ENCODE data around the gene ZNF516. TPM values are rescaled to one million over a fixed set of nuclear protein-coding genes. Genes with fewer than 3 reads are reported as not detected.

ZNF516 gene
- total RNA-seq, 1 experiment from 2014 or later = 25.5 TPM

DNA sequence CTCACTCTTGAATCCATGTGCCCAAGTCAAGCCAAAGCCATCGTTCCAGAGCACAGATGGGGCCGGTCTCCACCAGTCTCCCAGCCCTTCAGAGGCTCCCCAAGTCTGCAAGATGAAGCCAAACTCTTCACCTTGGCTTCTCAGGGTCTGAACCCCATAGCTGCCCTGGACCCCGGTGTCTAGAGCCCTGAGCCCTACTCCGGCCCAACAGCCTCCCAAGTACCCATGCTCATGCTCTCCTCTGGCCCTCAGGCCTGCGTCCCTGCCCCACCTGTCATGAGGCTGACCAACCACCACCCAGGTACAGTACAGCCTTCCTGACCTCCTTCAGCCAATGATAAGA is 46.0 kb downstream of the ZNF516 start:
- POLR2A ChIA-PET = no interaction called here

DNA sequence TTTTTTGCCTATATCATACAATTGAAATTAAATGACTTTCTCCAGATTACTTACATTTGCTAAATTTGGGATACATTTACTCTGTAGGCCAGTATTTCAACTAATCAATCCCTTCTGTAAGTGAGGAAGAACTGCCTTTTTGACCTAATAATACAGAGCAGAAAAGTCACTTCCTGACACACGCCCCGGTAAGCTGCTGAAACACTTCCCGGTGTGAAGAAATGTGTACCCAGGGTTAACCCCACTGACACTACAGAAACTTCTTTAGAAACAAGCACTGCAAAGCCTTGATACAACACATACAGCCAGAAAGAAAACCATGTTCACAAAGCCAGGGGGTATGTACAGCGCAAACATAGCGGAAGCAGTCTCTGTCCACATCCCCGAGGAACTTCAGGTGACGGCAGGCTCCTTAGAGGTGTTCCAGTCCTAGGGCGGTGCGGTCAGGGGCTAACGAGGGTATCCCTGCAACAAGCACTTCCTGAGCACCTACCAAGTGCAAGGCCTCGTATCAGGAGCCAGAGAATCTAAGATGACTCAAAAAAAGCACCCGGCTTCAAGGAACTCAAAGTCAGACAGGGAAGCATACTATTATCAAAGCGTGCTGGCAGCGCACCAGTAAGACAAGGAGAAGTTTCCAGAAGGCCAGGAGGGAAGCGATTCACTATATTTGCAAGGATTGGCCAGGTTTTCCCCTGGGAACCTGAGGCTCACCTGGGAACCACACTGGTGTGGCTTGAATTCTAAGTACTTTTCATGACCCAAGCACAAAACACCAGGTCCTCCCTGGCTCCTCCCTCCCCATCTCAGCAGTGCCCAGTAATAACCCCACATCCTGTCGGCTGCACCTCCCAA is 46.6 kb downstream of the ZNF516 start:
- Mint-ChIP-seq H3K4me3 (ENCODE audit: unreplicated experiment) (no peak overlapping the region), H3K9me3 (ENCODE audit: unreplicated experiment) (no peaks in the 10 kb centered on the region), H3K27me3 (ENCODE audit: insufficient read depth, unreplicated experiment) (no peaks in the 10 kb centered on the region), H3K27ac (ENCODE audit: unreplicated experiment) (no peak overlapping the region), H3K4me1 (ENCODE audit: low read depth, unreplicated experiment) (no peaks in the 10 kb centered on the region), H3K36me3 (ENCODE audit: insufficient read depth, unreplicated experiment) (no peaks in the 10 kb centered on the region)
- peak in 1 of 2 experiments; percentile 1 for DNase-seq
- Histone ChIP-seq H3K4me3 (ENCODE audit: low read depth, low read length) (no peak overlapping the region), H3K9me3 (no peaks in the 10 kb centered on the region), H3K36me3 (ENCODE audit: control insufficient read depth, insufficient read depth, low read length) (no peaks in the 10 kb centered on the region), H3K4me1 (no peaks in the 10 kb centered on the region), H3K27me3 (replicated peaks; ENCODE audit: control insufficient read depth, insufficient read depth, low read length) (no peaks in the 10 kb centered on the region)
- POLR2A ChIA-PET = no interaction called here
- no TSS peak for BruUV-seq (replicated peaks)
- TF ChIP-seq, protein P1, sequence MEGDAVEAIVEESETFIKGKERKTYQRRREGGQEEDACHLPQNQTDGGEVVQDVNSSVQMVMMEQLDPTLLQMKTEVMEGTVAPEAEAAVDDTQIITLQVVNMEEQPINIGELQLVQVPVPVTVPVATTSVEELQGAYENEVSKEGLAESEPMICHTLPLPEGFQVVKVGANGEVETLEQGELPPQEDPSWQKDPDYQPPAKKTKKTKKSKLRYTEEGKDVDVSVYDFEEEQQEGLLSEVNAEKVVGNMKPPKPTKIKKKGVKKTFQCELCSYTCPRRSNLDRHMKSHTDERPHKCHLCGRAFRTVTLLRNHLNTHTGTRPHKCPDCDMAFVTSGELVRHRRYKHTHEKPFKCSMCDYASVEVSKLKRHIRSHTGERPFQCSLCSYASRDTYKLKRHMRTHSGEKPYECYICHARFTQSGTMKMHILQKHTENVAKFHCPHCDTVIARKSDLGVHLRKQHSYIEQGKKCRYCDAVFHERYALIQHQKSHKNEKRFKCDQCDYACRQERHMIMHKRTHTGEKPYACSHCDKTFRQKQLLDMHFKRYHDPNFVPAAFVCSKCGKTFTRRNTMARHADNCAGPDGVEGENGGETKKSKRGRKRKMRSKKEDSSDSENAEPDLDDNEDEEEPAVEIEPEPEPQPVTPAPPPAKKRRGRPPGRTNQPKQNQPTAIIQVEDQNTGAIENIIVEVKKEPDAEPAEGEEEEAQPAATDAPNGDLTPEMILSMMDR (IDR thresholded peaks at IDR 0.05; ENCODE audit: insufficient read depth in 1 of 2, low read depth in 1 of 2, low read length in 1 of 2, severe bottlenecking in 1 of 2, unreplicated experiment in 1 of 2) = no peak
- intact Hi-C loops (cut with micrococcal nuclease; ENCODE audit: unreplicated experiment) = no loop called here
- CTCF ChIA-PET = no interaction called here

More for the DNA sequence above, 46.0 kb downstream of the ZNF516 start:
- peaks cover 5% of the 10 kb centered on the region for H3K4me1 Mint-ChIP-seq (ENCODE audit: low read depth, unreplicated experiment)
- TF ChIP-seq, protein P1 (IDR thresholded peaks at IDR 0.05; ENCODE audit: insufficient read depth in 1 of 2, low read depth in 1 of 2, low read length in 1 of 2, severe bottlenecking in 1 of 2, unreplicated experiment in 1 of 2) = no peak
- H3K27me3 Mint-ChIP-seq (ENCODE audit: insufficient read depth, unreplicated experiment) = no peaks in the 10 kb centered on the region
- intact Hi-C loops (cut with micrococcal nuclease; ENCODE audit: unreplicated experiment) = no loop called here
- no peaks in the 10 kb centered on the region for H3K27me3 ChIP-seq (replicated peaks; ENCODE audit: control insufficient read depth, insufficient read depth, low read length)
- CTCF ChIA-PET = no interaction called here
- H3K27ac Mint-ChIP-seq (ENCODE audit: unreplicated experiment) = no peak overlapping the region
- no TSS peak for BruUV-seq (replicated peaks)
- H3K36me3 ChIP-seq (ENCODE audit: control insufficient read depth, insufficient read depth, low read length) = no peaks in the 10 kb centered on the region
- no peaks in the 10 kb centered on the region for H3K9me3 ChIP-seq
- H3K9me3 Mint-ChIP-seq (ENCODE audit: unreplicated experiment) = no peaks in the 10 kb centered on the region
- DNase-seq = no peak
- H3K4me3 ChIP-seq (ENCODE audit: low read depth, low read length) = no peak overlapping the region
- H3K4me1 ChIP-seq = peaks cover 2% of the 10 kb centered on the region; the same call in 1 of the 2 replicates
- H3K36me3 Mint-ChIP-seq (ENCODE audit: insufficient read depth, unreplicated experiment) = no peaks in the 10 kb centered on the region
- H3K4me3 Mint-ChIP-seq (ENCODE audit: unreplicated experiment) = no peak overlapping the region

- Mint-ChIP-seq H3K36me3 (ENCODE audit: insufficient read depth, unreplicated experiment) (no peaks in the 10 kb centered on the region), H3K27me3 (ENCODE audit: insufficient read depth, unreplicated experiment) (no peaks in the 10 kb centered on the region), H3K9me3 (ENCODE audit: unreplicated experiment) (no peaks in the 10 kb centered on the region), H3K4me1 (ENCODE audit: low read depth, unreplicated experiment) (no peaks in the 10 kb centered on the region), H3K4me3 (ENCODE audit: unreplicated experiment) (no peak overlapping the region), H3K27ac (ENCODE audit: unreplicated experiment) (no peak overlapping the region)
- Histone ChIP-seq H3K4me1 (no peaks in the 10 kb centered on the region), H3K36me3 (ENCODE audit: control insufficient read depth, insufficient read depth, low read length) (no peaks in the 10 kb centered on the region), H3K4me3 (ENCODE audit: low read depth, low read length) (no peak overlapping the region), H3K9me3 (no peaks in the 10 kb centered on the region), H3K27me3 (replicated peaks; ENCODE audit: control insufficient read depth, insufficient read depth, low read length) (no peaks in the 10 kb centered on the region)
- DNase-seq = no peak
- TF ChIP-seq, protein P1 (IDR thresholded peaks at IDR 0.05; ENCODE audit: insufficient read depth in 1 of 2, low read depth in 1 of 2, low read length in 1 of 2, severe bottlenecking in 1 of 2, unreplicated experiment in 1 of 2) = no peak
- ChIA-PET POLR2A (no interaction called here), CTCF (no interaction called here)
- intact Hi-C loops (cut with micrococcal nuclease; ENCODE audit: unreplicated experiment) = no loop called here
- no TSS peak for BruUV-seq (replicated peaks)
Measured at GRCh38 chr18:76447258-76447890, 47.7 kb downstream of the ZNF516 start.

Data from Caco-2 (cell line).